ENCODE data around the gene MIPOL1.

DNA sequence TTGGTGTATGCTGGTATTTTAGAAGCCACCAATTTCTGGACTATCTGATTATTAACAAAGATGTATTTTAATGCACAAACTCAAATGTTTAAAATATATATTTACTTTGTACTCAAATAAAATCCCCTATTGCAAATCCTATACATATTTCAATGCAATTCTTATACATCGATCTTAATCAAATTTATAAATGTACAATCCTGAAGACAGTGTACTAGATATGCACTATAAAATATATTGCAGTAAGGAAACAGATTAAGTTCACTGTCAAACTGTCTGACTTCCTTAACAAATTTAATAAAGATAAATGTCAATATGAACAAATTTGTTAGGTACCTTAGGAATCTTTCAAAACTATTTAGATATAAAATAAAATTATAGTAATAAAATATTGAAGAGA, 353.4 kb downstream of the MIPOL1 start:
- TF ChIP-seq CTCF (IDR thresholded peaks at IDR 0.05; ENCODE audit: insufficient read depth, low read length, poor library complexity, severe bottlenecking): no peak
- TF ChIP-seq EZH2phosphoT487 (conservative IDR thresholded peaks at IDR 0.05; ENCODE audit: low read length): no peak

Measured in SU-DHL-6 (cell line).